ENCODE data around the gene TMPRSS7. TPM values are rescaled to one million over a fixed set of nuclear protein-coding genes. Genes with fewer than 3 reads are reported as not detected.

TMPRSS7 gene
- total RNA-seq, 1 donor from 2014 or later = not detected

DNA sequence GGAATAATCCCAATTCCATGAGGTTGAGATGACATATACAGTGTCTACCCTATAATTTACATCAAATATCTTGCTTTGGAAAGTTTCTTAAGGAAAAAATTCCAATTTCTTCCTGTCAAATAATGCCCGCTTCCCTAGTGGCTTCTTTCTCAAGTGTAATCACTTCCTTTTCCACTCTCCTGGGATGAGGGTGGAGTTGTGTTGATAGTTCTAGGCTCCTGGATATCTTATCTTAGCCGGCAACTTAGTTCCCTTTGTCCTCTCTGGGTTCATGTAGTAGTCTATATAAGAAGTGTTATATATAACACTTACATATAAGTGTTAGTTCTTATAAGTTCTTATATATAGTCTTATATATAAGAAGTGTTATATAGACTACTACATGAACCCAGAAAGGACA is 24.9 kb upstream of the TMPRSS7 start:
- no peak for TF ChIP-seq CTCF (IDR thresholded peaks at IDR 0.05)
- Histone ChIP-seq H3K36me3 (no peaks in the 10 kb centered on the region), H3K9me3 (no peaks in the 10 kb centered on the region), H3K27me3 (no peaks in the 10 kb centered on the region), H3K4me1 (peaks cover 0 to 4% of the 10 kb centered on the region in 2 donors), H3K27ac (no peak overlapping the region), H3K4me3 (no peak overlapping the region)
- intact Hi-C loops (cut with DNase I) = loop anchor here (5.0 kb wide), 1 partner anchor 32 kb away; the partner anchor contains the start of gene ABHD10
- DNase-seq (ENCODE audit: low spot score in 2 of 2) = no peak

DNA sequence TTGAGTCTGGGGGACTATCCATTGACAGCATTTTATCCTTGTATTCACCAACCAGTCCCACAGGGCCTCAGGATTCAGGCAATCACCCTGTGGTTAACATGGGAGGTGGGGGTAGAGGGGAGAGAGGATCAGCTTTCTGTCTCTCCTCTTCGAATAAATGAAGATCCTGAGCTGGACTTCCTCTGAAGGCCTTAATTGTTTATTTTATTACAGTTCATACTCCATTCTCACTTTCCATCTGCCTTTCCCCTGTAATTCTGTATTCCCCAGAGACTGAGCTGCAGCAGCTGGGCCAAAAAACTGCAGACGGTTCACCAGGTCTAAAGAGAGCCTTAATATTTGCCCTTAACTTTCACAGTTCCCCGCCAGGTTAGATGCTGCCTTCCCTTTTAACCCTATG is 23.9 kb upstream of the TMPRSS7 start:
- Histone ChIP-seq H3K27ac (no peak overlapping the region), H3K4me1 (peaks cover 0 to 4% of the 10 kb centered on the region in 2 donors), H3K27me3 (no peaks in the 10 kb centered on the region), H3K4me3 (no peak overlapping the region), H3K36me3 (no peaks in the 10 kb centered on the region), H3K9me3 (no peaks in the 10 kb centered on the region)
- no peak for DNase-seq (ENCODE audit: low spot score in 2 of 2)
- intact Hi-C loops (cut with DNase I) = loop anchor here (5.0 kb wide), 1 partner anchor 33 kb away; the partner anchor contains the start of gene ABHD10
- no peak for TF ChIP-seq CTCF (IDR thresholded peaks at IDR 0.05)

- Histone ChIP-seq H3K4me3 (no peak overlapping the region), H3K27me3 (no peaks in the 10 kb centered on the region), H3K27ac (no peak overlapping the region), H3K9me3 (no peaks in the 10 kb centered on the region), H3K36me3 (no peaks in the 10 kb centered on the region), H3K4me1 (peaks cover 0 to 4% of the 10 kb centered on the region in 2 donors)
- TF ChIP-seq CTCF (IDR thresholded peaks at IDR 0.05) = no peak
- DNase-seq (ENCODE audit: low spot score in 2 of 2) = no peak
- intact Hi-C loops (cut with DNase I) = loop anchor here (5.0 kb wide), 1 partner anchor 34 kb away; the partner anchor contains the start of gene ABHD10
Measured at GRCh38 chr3:112011376-112011940, 23.1 kb upstream of the TMPRSS7 start.

GRCh38 chr3:112012205-112012992 is 22.1 kb upstream of the TMPRSS7 start:
- intact Hi-C loops (cut with DNase I) = loop anchor here (2.0 to 5.0 kb wide), 3 partner anchors 24 to 344 kb away; partner anchors contain the start of gene ABHD10
- no peak for TF ChIP-seq CTCF (IDR thresholded peaks at IDR 0.05)
- H3K4me1 ChIP-seq = peaks cover 0 to 4% of the 10 kb centered on the region in 2 donors
- no peaks in the 10 kb centered on the region for H3K9me3 ChIP-seq
- no peaks in the 10 kb centered on the region for H3K36me3 ChIP-seq
- no peak overlapping the region for H3K4me3 ChIP-seq
- DNase-seq (ENCODE audit: low spot score in 2 of 2) = no peak
- no peak overlapping the region for H3K27ac ChIP-seq
- no peaks in the 10 kb centered on the region for H3K27me3 ChIP-seq

DNA sequence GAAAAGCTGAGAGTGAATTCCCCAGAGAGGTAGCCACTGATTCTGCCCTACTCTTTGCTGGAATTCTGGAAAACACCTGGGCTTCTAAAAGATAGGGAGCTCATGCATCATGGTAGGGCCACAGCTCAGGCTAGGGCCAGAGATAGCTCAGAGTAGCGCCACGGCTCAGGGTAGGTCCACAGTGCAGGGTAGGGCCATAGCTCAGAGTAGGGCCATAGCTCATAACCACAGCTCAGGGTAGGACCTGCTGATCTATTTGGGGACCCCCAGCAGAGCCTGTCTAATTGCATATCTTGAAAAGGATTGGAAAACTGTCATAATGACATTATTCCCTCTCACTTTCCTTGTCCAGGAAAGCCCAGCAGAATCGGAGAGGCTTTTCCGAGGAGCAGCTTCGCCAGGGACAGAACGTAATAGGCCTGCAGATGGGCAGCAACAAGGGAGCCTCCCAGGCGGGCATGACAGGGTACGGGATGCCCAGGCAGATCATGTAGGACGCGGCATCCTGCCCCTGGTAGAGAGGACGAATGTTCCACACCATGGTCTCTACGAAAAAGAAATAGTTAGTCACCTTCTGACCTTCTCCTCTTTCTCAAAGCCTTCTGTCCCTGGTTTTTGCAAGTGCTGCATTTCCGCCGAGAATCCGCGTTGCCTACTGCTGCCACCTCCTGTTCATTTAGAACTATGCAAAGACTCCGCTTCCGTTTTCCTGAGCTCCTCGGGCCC is 21.3 kb upstream of the TMPRSS7 start:
- Histone ChIP-seq H3K4me3 (peak overlapping the region in 1 of 2 donors; percentile 33), H3K27ac (no peak overlapping the region), H3K27me3 (no peaks in the 10 kb centered on the region), H3K9me3 (no peaks in the 10 kb centered on the region), H3K36me3 (no peaks in the 10 kb centered on the region), H3K4me1 (peaks cover 0 to 2% of the 10 kb centered on the region in 2 donors)
- DNase-seq (ENCODE audit: low spot score in 2 of 2) = peak in 1 of 2 donors; percentile 79
- intact Hi-C loops (cut with DNase I) = loop anchor here (2.0 to 5.0 kb wide), 3 partner anchors 24 to 344 kb away; partner anchors contain the start of gene ABHD10
- TF ChIP-seq CTCF (IDR thresholded peaks at IDR 0.05) = peak; percentile 47 to 84 (median 65)

All from ascending aorta (tissue), 2 donors.